GM21529 (cell line): ENCODE data around the gene POLR2M.
A peak's percentile ranks its signal among the peaks of the same experiment; 100 is the strongest.

Experiments used
- ATAC-seq: cut with Tn5 transposase; IDR thresholded peaks from one replicate; pipeline ENCODE4 v1.9.1; 2021; ENCODE audit not compliant: unreplicated experiment

The POLR2M gene

DNA sequence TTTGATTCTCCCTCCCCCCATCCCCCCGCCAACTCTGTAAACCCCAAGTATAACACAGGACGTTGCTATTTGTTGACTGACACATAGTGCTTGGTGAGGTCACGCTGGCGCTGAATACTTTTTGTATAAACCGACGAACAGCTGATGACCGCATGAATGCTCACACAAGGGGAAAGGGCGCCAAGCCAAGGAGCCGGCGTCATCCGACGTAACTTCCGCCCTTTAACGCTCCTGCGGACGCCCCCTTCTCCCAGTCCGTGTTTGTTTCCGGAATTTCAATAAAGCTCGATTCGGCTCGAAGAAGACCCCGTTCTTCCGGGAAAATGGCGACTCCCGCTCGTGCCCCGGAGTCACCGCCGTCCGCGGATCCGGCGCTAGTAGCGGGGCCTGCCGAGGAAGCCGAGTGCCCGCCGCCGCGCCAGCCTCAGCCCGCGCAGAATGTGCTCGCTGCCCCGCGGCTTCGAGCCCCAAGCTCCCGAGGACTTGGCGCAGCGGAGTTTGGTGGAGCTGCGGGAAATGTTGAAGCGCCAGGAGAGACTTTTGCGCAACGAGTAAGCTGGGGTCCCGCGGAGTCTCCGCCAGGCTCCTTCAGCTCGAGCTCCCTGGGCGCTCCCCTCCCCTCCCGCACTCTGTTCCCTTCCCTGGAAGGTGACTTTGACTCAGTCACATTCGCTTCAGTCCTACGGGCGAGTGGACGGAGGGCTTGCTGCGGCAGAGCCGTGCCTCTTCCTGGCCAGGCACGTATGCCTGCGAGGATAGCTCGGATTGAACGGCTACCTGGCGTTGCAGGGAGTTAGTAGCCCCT, at the start of gene POLR2M:
POLR2M (plus strand) TSS at position 310 of the 805 bp plus-strand sequence; CDS start at position 439, 129 bp downstream.
- ATAC-seq = peak; percentile 89

DNA sequence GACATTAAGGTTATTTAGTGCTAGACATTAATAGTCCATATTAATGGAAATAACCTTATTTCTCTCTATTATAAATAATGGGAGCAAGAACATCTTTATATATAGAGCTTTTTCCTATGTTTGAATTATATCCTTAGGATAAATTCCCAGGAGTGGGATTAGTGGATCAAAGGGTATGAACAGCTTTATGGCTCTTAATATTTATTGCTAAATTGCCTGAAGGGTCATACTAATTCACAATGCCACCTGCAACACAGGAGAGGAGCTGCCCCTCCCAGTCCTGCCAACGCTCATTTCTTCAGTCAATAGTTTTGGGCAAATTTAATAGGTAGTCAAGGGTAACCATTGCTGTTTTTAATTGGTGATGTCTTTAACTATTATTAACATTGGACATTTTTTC, 48.9 kb upstream of the POLR2M start:
- ATAC-seq = no peak

DNA sequence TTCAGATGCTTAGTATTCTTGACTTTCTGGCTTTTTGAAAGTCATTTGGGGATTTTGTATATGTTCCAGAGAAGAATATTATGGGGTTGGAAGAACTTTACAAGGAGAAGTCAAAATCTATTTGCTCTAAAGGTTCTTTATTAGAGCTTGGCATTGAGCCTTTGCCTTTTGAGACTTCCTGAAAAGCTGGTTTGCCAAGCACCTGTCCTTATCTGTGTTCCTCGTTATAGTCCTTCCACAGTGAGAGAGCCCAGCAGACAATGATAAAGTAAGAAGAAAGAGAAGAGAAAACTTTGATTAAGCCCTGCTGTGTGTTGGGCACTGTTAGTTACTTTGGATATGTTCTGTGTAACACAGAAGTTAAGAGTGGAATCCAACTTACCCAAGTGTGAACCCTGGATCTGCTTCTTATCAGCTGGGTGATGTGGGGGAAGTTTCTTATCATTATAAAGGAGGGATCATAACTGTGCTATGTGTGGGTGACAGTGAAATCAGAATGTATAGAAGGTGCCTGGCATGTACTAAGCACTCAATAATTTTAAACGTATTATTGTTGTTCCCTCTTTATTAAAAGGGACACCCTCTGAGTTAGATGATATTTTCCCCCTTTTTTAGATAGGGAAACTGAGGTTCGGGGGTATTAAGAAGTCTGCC, 44.3 kb upstream of the POLR2M start:
- ATAC-seq = no peak

DNA sequence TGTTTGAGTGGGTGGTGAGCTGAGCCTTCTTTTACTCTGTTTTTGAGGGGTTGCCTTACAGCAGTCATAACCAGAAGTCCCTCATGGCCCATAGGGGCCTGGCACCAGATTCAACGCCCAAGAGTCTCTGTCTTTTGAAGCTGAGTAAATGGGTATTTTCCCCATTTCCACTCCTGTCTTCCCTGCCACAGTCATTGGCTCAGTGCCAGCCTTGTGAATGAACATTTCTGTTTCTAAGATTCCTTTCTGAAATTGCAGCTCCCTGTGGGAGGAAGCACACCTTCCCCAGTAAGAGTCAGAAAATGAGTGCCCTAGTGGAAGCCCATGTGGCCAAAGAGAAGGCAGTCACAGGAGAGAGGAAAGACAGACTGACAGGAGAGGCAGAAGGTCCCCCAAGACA, 43.7 kb upstream of the POLR2M start:
- ATAC-seq = no peak

DNA sequence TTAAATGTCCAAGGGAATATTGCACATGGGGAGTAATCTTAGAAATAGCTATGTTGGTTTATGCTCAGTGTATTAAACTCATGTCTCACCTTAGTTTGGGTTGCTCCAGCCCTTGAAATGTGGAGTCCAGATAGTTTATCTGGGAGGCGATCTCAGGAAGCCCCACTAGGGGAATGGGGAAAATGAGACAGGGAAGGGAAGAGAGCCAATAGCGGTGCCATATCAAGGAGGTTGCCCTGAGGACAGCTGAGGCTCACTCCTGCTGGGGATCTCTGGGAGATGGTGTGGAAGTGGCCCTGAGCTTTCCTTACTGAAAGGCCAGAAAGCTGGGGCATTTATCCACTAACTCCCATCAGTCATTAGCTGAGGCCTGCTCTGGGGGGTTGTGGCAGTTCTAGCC, 43.3 kb upstream of the POLR2M start:
- no peak for ATAC-seq

DNA sequence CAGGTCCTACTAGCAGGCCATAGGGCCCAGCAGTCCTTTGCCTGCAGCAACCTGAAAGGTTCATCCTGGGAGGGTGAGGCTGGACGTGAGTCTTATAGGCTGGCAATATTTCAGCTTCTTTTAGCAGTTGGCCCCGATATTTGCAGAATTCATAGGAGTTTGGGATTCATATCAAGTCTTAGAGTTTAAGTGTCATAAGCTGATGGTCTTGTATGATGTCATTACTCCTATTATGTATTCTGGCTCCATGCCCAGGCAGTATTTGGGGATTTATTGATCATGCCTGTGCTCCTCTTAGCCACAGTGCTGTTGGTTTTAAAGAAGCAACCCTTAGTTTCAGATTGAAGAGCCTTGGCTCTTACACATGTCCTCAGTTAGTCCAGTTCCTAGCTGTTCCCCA, 41.3 kb upstream of the POLR2M start:
- no peak for ATAC-seq

DNA sequence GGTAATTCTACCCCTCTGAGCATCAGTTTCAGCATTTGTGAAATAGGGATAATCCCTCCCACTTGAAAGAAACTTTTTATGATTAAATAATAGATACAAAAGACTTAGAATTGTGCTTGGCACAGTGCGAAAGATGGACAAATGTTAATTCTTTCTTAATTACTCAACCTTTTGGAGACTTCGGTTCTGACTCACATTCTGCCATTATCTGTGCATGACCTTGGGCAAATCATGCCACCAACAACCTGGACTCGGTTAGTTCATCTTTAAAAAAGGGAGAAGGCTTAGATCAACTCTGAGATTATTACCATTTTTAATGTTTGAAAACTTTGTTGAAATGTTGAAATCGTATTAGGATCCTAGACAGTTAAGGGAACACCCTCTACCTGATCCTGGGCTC, 40.6 kb upstream of the POLR2M start:
- ATAC-seq = no peak

DNA sequence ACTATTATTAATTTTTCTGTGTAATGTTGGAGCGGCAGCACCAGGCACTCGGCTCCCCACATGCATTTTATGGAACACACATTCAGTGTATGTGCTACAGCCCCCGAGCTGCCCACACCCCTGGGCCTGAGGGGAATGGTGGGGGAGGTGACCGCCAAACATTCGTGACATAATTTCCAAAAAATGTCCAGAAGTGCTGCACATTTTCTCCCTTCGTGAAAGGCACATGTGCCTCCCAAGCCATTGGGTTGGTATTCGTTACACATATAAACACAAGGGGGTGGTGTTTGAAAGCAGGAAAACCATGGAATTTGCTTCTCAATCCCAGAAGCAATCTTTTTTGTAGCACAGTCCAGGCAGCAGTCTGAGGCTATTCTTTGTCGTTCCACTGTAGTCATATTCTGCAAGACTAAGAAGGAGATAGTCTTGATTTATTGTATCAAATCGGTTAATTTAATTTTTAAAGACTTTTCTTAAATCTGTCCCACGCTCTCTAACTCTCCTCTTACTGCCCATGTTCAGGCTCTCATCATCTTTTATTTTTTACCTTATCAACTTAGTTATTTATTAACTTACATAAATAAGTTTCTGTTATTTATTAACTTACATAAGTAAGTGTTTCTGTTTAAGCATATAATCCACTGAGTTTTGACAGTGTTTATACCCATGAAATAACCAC, 39.2 kb upstream of the POLR2M start:
- ATAC-seq = no peak

DNA sequence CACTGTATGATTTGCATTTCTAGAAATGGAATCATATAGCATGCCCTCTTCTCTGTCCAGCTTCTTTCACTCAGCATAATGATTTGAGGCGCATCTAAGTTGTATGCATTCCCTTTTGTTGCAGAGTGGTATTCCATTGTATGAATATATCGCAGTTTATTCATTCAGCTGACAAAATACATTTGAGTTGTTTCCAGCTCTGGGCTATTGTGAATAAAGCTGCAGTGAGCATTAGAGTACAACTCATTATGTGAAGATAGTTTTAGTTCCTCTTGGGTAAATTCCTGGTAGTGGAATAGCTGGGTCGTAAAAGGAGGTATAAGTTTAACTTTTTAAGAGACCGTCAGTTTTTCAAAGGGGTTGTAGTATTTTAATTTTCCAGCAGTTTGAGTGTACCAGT, 38.5 kb upstream of the POLR2M start:
- ATAC-seq = no peak

DNA sequence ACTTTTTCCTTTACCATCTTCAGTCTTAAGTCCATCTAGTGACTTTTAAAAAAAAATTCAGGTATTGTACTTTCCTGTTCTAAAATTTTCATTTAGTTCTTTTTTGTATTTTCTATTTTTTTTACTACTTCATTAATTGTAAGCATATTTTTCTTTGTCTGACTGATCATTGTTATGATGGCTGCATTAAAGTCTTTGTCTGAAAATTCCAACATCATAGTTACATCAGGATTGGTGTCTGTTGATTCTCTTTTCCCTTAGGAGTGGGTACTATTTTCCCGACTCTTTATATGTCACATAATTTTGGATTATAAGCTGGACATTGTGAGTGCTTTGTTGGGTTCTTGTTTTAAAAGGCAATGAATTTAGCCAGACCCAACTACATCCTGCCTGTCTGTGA, 34.9 kb upstream of the POLR2M start:
- ATAC-seq = no peak

DNA sequence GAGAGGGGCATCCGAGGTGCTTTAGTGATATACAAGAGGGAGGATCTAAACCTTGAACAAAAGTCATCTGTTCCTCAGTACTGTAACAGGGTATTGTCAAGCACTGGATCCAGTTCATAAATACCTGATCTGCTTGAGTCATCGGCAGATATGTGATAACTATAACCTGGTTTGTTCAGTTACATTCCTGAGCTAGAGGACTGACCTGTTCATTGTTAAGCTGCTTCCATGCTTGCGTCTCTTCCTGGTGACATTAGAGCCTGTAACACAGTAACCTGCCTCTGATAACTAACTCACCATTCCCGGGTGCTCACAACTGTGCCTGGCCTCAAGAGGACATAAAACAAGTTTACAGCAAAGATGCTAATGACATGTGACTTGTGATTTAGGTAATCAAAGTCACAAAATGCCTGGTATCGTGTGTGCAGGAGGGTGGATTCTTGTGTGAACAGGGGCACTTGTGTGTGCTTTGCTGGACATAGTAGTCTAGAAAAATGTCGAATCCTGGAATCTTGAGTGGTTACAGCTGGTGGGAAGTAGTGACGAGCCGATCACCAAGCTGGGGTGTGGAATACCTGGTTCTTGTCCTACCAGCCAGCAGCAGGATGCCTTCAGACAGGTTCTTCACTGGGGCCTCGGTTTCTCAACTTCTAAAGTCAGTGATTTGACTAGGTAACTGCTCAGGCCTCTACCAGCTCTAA, 30.9 kb upstream of the POLR2M start:
- ATAC-seq = no peak

DNA sequence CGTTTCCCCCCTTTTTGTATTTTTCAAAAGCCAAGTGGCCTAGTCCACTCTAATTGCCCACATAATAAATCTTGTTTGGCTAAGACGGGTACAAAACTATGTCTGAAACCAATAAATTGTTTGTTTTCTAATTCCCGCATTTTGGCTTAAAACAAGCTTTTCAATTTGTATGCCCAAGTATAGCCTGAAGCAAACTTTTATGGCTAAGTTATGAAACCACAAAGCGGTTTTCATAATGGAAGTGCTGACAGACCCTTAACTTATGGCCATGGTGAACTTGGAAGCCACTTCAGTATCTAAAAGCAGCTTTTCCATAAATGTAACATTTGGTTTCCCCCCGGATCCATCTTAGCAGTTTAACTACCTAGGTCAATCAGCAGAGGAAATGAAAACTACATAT, 29.9 kb upstream of the POLR2M start:
- ATAC-seq = no peak

DNA sequence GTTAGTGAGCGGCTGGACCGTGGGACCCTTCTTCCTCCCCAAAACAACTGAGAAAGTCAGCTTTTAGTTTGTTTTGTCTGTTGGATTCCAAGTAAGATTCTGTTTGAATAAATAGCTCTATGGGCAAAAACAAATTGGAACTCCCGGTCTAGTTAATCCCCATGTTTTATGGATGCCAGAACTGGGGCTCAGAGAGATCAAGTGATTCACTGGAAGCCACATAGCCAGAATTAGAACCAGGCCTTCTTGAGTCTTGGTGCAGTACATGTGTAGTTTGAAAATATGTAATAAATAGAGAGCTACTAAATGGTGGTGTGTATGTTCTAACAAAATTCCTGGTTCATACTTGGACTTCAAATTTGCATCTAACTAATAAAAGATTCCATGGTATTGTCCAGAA, 29.3 kb upstream of the POLR2M start:
- no peak for ATAC-seq

DNA sequence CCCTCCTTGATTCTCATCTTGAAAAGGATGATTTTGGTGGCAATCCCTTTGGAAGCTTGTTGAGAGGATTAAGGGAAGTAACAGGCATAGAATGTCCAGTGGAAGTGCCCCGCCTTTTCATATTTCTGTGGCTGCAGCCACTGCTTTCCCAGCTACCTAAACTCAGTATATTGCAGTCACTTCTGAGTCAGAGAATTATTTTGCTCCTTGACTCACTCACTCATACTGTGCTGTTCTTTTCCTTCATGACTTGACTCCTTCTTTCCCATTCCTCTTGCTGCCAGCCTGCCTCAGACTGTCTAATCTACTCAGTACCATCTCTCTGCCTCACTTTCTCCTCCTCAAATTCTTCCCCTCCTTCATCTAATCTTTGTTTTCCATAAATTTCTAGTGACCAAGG, 26.5 kb upstream of the POLR2M start:
- ATAC-seq = no peak

DNA sequence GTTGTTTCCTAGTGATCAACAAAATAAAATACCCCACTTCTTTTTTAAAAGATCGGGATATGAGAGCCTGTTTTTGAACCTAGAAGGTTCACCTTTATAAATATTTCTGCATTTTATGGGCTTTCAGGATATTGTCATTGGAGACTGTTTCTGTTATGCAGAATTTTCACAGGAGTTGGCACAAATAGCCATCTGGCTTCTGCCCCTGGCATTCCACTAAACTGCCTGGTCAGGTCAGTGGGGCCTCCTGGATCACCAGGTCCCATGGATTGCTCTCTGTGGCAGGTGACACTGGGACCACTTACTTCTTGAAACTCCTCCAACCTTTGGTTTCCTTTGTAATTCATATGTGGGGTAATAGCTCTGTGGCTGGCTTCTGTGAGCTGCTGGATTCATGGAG, 25.5 kb upstream of the POLR2M start:
- no peak for ATAC-seq

DNA sequence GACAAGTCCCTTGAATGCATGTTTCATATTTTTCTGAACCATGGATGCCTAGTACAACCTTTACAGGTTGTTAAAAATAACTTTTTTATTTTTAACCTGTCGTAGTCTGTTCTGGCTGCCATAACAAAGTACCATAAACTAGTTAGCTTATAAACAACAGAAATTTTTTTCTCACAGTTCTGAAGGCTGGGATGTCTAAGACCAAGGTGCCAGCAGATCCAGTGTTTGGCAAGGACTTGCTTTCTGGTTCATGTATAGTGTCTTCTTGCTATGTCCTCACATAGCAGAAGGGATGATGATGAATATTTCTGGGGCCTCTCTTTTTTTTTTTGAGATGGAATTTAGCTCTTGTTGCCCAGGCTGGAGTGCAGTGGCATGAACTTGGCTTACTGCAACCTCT, 23.0 kb upstream of the POLR2M start:
- no peak for ATAC-seq

DNA sequence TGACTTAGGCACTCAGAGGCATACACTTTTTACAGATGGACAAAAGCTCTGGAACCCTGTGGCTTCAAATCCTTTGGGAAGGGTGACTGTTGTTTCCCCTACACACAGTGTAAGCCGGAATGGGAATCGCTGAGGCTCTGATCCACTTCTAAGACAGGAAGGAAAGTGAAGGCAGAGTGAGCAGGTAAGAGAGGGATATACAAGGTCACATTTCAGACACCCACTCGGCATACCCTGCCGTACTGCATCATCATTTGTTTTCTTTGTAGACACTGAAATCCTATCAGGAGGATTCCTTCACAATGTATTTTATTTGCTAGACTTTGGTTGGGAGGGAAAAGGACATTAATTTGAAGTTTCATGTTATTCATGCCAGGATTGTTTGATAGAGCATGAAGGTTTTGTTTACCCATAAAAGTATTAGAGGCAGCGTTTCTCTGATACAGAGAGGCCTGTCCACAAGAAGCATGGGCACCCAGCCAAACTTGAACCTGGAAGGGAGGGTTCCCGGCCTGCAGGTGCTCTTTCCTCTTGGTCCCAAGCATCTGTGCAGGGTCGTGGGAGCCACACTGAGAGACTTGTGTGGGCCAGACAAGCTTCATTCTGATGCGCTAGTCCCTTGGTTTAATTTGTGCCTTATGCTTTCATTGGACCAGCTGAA, 21.9 kb upstream of the POLR2M start:
- no peak for ATAC-seq

DNA sequence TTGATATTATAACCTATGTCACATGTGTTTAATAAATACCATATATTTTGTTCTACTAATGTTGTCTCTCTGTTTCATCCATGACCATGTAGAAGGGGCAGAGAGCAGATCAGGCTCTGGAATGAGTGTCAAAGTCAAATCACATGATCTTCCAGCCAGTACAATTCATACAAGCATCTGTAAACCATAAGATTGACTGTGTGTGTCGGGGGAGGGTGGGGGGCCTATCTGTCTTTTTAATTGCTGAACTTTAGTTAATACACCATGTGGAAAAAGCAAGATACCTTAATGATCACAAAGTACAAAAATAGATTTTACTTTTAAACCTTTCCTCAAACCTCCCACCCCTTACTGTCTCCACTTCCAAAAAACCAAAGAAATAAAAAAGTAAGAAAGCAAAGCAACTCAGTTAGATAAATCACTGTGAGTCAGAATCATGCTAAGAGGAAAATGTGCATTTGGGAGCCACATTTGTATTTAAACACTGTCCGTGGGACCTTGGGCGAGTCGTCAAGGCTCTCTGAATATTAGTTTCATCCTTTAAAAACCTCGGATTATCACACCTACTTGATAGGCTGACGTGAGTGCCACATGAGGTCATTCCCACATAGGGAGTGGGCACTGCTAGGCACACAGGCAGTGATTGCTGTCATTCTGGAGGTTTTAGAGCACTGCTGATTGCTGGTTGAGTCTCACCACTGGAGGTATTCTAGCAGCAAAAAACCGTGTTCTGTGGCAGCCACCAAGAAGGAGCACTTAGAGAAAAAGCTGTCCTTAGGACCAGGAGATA, 21.0 kb upstream of the POLR2M start:
- ATAC-seq = no peak

DNA sequence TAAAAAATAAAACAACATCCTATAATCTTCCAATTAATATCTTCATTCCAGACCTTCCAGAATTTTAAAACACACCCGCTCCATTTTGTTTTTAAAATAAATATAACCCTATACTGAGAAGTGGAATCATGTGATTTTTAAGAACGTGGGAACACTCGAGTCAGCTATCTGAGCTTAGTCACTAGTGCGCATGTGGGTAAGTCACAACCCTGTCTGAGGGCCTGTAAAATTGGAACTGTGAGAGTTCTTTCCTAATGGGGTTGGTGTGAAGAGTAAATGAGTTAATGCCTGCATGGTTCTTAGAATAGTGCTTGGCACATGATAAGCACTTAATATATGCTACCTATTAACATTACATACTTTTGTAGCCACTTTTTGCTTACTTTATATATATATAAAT, 19.9 kb upstream of the POLR2M start:
- no peak for ATAC-seq

DNA sequence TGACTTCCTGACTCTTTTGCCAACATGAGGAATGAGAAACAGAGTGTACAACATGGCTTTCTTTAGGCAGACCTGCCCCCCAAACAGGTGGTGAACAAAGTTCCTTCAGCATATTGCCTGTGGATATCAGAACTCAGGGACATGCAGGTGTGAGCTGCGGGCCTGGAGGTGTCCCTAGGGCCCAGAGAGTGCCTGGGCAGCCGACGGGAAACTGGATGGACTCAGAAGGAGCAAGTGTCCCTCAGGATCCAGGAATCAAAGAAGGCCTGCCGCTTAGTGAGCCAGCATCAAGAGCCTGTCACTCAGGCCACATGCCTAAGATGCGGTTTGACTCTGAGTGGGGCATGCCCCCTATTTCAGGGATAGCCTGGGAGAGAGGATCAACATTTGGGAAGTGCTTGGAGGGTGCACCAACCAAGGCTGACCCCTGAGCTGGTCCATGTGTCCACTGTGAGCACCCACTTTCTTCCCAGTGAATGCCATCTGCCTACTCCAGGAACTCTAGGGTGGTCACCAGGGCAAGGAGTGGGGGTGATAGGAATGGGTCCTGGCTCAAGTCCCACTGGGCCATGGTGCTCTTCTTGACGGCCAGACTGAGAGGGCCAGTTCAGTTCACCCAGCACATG, 16.1 kb upstream of the POLR2M start:
- no peak for ATAC-seq
